RWPE1 (cell line): ENCODE measurements around the gene SAPCD1.

ENCODE experiments used
- CTCF ChIA-PET: fragments of 350-600 bp; sonication (Branson Sonifier 250); formaldehyde crosslinking; extraction: SDS; loops from one replicate; lab custom pipeline; 2021; lab: Yijun Ruan, JAX
- POLR2A ChIA-PET: fragments of 400-600 bp; formaldehyde crosslinking; extraction: SDS; loops from one replicate; lab custom pipeline; 2020; ENCODE audit warnings: antibody characterized with exemption; ENCODE audit not compliant: low non-redundant PET; lab: Yijun Ruan, JAX
- DNase-seq: peaks from one replicate; pipeline ENCODE4 v3.0.0; 2012; ENCODE audit warnings: low spot score
- H3K27ac ChIP-seq: fragments of 450-650 bp; 2 replicates; pipeline ENCODE4 v1.5.1; 2017
- CTCF ChIP-seq: fragments of 450-650 bp; conservative IDR thresholded peaks from 2 replicates; pipeline ENCODE4 v1.5.1; 2017; ENCODE audit warnings: low read depth, mild to moderate bottlenecking

SAPCD1 gene

GRCh38 chr6:31739639-31740396 is 22.6 kb upstream of the SAPCD1 start, which contains the start of gene MSH5:
TSS of gene MSH5 (plus strand) at chr6:31740005. CDS start at chr6:31740467, 462 bp downstream.
- CTCF ChIA-PET, result interaction anchor here (0.6 to 1.7 kb wide), 4 partner anchors 30 to 57 kb away, joined by 3 to 5 read pairs (median 4); no protein-coding TSS in a partner anchor
- H3K27ac ChIP-seq, result peak within 1 kb of the TSS; percentile 96
- peak; percentile 99 for DNase-seq
- POLR2A ChIA-PET, result interaction anchor here (0.6 to 0.7 kb wide), 2 partner anchors 13 to 67 kb away, joined by 3 to 4 read pairs; partner anchors contain the start of gene LSM2
- TF ChIP-seq CTCF, result no peak

- no peak for TF ChIP-seq CTCF
- peak; percentile 31 for DNase-seq
- POLR2A ChIA-PET, result no interaction called here
- peak overlapping the region; percentile 96 for H3K27ac ChIP-seq
- CTCF ChIA-PET, result interaction anchor here (0.6 to 1.7 kb wide), 2 partner anchors 29 to 46 kb away, joined by 3 to 5 read pairs; no protein-coding TSS in a partner anchor
Observed at GRCh38 chr6:31740397-31741223, 21.8 kb upstream of the SAPCD1 start.

GRCh38 chr6:31741815-31742214 is 20.6 kb upstream of the SAPCD1 start:
- H3K27ac ChIP-seq, result no peak overlapping the region
- no peak for DNase-seq
- no peak for TF ChIP-seq CTCF
- POLR2A ChIA-PET, result no interaction called here
- CTCF ChIA-PET, result interaction anchor here (0.6 to 0.7 kb wide), 2 partner anchors 22 to 70 kb away, joined by 3 to 4 read pairs; no protein-coding TSS in a partner anchor

GRCh38 chr6:31742894-31743293 is 19.6 kb upstream of the SAPCD1 start:
- ChIA-PET POLR2A (no interaction called here), CTCF (interaction anchor here (0.7 kb wide), 1 partner anchor 19 kb away, joined by 4 read pairs; the partner anchor contains the start of gene MPIG6B)
- no peak for TF ChIP-seq CTCF
- no peak overlapping the region for H3K27ac ChIP-seq
- DNase-seq, result no peak

- H3K27ac ChIP-seq, result peak overlapping the region; percentile 20; the same call in 1 of the 2 replicates
- TF ChIP-seq CTCF, result no peak
- CTCF ChIA-PET, result interaction anchor here (1.1 kb wide), 1 partner anchor 9 kb away, joined by 4 read pairs; no protein-coding TSS in a partner anchor
- DNase-seq, result no peak
- POLR2A ChIA-PET, result no interaction called here
Observed at GRCh38 chr6:31744422-31744821, 18.0 kb upstream of the SAPCD1 start.
